8988T (cell line): ENCODE results near the gene PGAP6.
"Not testable (repeated sequence)": the region's sequence is repeated elsewhere in the genome, so short reads cannot be mapped to it uniquely, and the experiment has no call there.

ENCODE experiments used
- DNase-seq: peaks from one replicate; pipeline ENCODE4 v3.0.0; 2011

PGAP6 gene

GRCh38 chr16:364595-365491 lies 16.9 kb downstream of the PGAP6 start:
- DNase-seq = no peak

DNA sequence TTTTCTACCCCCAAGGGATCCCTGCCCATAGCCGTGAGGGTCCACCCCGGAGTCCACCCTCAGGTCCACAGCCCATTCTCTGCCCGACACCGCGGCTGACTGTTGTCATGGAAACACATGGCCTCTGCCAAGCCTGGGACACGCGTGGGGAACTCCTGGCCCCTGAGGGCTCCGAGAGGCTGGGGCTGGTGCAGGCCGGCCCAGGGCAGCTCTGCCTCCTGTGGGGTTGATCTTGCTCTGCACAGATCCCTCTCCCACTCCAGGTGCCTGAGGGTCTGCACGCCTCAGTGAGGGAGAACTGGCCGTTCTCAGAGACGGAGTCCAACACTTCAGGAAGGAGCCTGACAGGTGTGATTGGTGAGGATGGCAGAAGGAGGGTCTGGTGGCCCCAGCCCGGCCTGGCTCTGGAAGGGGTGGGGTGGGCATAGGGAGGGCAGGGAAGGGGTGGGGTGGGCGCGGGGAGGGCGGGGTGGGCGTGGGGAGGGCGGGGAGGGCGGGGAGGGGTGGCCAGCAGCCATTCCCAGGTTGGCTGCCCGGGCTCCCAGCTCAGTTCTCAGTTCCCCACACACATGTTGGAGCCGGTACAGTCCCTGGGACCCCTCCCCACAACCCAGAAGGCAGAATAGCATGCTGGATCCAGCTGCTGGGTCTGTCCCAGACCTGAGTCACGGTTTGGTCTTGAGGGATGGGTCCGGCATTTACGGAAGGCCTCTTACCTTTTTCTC lies 17.9 kb downstream of the PGAP6 start:
- DNase-seq = no peak

GRCh38 chr16:363110-363765 lies 18.5 kb downstream of the PGAP6 start:
- DNase-seq = no peak

GRCh38 chr16:362702-362999 lies 19.1 kb downstream of the PGAP6 start:
- DNase-seq = not testable (repeated sequence)

GRCh38 chr16:361872-362701 lies 19.7 kb downstream of the PGAP6 start:
- DNase-seq = peak; percentile 98

GRCh38 chr16:361341-361871 lies 20.4 kb downstream of the PGAP6 start:
- DNase-seq = no peak

DNA sequence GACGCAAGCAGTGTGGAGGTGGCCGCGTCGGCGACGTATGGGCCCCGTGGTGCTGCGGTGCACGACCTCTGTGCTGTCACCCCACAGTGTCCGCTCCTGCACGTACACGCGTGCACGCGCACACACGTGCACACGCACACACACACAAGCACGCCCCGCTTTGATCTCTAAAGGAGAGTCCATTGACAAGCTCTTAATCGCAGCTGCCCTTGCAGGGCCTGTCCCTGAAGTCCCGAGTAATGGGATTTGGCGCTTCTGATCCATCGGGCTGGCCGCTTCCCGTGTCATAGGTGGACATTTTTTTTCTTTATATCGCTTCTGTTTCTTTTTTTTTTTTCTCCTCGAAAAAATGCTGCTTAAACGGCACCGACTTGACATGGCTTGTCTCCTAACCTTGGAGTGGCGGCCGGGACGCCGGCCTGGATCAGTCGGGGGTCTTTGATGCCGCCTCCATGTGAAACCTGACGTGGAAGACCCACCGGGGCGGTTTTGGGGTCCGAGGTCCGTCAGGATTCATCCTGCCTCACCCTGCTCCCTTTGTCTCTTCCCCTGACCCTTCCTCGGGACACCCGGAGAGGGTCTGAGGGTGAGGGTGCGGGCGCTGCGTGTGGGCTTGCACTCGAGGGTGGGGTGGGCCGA lies 21.0 kb downstream of the PGAP6 start:
- DNase-seq = no peak

DNA sequence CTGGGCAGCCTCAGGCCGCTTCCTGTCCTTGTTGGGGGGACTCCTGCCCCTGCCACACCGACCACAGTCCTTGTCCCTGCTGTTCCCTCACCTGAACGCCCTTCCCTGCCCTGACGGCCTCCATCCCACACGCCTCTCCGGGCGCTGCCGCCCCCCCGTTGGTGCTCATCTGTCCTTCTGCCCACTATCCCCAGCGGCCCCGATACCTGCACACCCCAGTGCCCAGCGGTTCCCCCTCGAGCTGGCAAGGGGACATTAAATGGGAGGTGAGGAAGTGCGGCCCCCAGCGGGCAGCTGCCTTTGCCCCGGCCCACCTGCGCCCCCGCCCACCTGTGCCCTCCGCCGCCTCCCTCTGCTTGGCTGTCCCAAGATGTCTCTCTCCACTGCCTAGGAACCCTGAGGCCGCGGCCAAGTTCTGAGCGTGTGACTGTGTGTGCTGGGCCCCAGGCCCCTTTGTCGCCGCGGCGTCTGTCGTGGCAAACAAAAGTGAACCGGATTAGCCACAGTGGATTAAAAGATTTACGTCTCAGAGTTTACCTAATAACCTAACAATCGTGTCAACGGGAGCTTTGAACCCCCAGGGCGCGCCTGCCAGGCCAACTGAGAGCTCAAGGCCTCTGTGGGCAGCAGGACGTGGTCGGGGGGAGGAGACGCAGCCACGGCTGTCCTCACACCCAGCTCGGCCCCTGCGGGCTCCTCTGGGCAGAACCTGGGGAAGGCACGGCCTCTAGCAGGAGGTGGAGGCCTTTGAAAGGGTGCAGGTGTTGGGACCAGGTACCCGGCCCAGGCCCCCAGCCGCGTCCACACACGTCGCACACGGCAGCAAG lies 21.7 kb downstream of the PGAP6 start:
- DNase-seq = no peak

- no peak for DNase-seq
Observed at GRCh38 chr16:359067-359763, 22.6 kb downstream of the PGAP6 start.

DNA sequence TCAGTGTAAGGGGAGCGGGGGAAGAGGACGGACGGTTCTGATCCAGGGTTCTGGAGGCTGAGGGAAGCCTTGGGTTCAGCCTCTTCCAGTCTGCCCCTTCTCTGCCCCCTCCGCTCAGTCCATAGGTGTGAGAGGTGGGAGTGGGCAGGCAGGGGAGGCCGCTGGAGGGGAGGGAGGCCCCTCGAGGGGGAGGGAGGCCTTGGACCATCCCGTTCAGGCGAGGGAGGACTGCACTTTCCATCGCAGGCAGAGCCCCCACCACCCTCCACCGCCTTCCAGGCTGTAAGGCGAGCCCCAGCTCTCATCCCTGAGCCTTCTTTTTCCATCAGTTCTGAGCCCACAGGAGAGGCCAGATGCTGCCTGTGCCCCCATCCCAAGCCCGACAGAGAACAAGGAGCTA lies 25.0 kb downstream of the PGAP6 start:
- no peak for DNase-seq

- DNase-seq = no peak
Observed at GRCh38 chr16:354971-355461, 26.8 kb downstream of the PGAP6 start.

GRCh38 chr16:354291-354881 lies 27.4 kb downstream of the PGAP6 start:
- no peak for DNase-seq

GRCh38 chr16:353404-354290 lies 28.1 kb downstream of the PGAP6 start:
- no peak for DNase-seq

DNA sequence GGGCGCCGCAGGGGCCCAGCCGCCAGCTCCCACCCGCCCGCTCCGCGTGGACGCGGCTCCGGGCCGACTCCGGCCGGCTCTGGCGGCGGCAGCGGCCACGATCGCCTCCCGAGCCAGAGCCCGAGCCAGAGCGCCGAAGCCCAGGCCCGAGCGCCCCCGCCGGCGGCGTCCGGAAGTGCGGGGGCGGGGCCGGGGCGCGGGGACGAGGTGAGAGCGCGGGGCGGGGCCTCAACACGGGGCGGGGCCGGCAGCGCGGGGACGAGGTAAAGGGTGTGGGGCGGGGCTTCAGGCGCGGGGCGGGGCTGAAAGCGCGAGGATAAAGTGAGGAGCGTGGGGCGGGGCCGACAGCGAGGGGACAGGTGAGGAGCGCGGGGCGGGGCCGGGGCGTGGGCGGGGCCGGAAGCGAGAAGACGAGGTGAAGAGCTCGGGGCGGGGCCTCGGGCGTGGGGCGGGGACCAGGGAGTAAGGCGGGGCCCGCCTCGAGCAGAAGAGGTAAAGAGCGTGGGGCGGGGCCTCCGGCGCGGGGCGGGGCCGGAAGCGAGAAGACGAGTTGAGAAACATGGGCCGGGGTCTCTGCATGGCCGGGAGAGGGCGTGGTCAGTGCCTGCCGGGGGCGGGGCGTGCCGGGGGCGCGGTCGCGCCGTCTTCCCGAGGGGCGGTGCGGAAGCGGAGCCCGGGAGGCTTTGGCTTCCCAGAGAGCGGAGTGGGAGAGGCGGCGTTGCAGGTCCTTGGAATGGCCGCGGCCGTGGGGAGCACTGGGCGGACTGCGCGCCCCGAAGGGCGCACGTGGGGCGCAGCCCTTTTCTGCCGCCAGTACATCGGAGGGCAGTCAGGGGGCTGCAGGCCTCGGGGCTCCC lies 29.0 kb downstream of the PGAP6 start, which contains the start of gene AXIN1:
Gene AXIN1, minus strand, starts transcription at position 177 of the 857 bp plus-strand sequence. CDS start 5,698 bp downstream, outside the sequence.
- DNase-seq = peak; percentile 76

DNA sequence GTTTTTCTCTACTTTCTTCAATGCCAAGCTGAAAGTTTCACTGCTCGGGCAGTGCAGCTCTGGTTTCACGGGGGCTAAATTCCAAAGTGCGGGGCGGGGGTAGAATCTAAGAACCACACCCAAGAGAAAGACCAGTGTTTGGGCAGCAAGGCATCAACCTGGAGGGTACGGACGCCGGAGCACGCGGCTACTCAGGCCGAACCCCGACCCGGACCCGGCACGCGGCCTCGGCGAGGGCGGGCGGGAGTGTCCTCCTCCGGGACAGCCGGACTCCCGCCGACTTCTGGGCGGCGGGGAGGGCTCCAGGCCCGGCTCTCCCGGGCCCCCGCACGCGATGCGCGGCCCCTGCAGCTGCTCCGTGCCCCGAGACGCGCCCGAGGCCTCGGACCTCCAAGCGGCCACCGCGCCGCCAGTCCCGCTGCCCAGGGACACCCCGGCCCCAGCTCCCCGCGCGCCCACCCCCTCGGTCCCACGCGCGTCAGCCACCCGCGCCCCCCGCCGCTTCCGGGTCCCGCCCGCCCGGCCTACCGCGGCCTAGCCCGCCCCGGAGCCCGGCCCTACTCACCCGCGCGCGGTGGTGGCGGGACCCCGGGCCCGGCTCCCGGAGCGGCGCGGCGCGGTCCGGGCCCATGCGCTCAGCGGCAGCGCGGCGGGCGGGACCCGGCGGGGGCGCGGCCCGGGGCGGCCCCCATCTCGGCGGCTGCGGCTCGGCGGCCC lies 29.8 kb downstream of the PGAP6 start:
- DNase-seq = no peak

GRCh38 chr16:350203-350602 lies 31.6 kb downstream of the PGAP6 start:
- no peak for DNase-seq

GRCh38 chr16:349211-349610 lies 32.6 kb downstream of the PGAP6 start:
- DNase-seq = no peak
